SK-N-SH treated with all-trans-retinoic acid at 6 μM for 48 hours (cell line): Measurements from ENCODE around the gene HAP1.

Experiments
- ATAC-seq: fragments of 200-7000 bp; cut with Tn5 transposase; 3 replicates; pipeline ENCODE4 v1.9.1; 2020; ENCODE audit warnings: mild to moderate bottlenecking, moderate library complexity
- ARNTL ChIP-seq: fragments of 450-650 bp; formaldehyde crosslinking; IDR thresholded peaks from 2 replicates; pipeline ENCODE4 v1.5.0; 2020; ENCODE audit warnings: low read depth, mild to moderate bottlenecking, moderate library complexity, borderline replicate concordance
- BACH2 ChIP-seq: fragments of 250-450 bp; sonication (Bioruptor Pico); IDR thresholded peaks from 2 replicates; pipeline ENCODE4 v1.9.0; 2021; ENCODE audit warnings: mild to moderate bottlenecking, borderline replicate concordance
- CREB5 ChIP-seq: fragments of 250-450 bp; sonication (Bioruptor Pico); IDR thresholded peaks from 2 replicates; pipeline ENCODE4 v1.5.1; 2020; ENCODE audit warnings: low read depth, mild to moderate bottlenecking, moderate library complexity
- CSDC2 ChIP-seq: fragments of 250-450 bp; sonication (Bioruptor Pico); IDR thresholded peaks from 2 replicates; pipeline ENCODE4 v1.5.0; 2020; ENCODE audit warnings: mild to moderate bottlenecking, moderate library complexity
- CSRNP3 ChIP-seq: fragments of 250-450 bp; sonication (Bioruptor Pico); IDR thresholded peaks from 2 replicates; pipeline ENCODE4 v1.5.1; 2021; ENCODE audit warnings: mild to moderate bottlenecking, moderate library complexity
- ESRRG ChIP-seq: fragments of 250-450 bp; sonication (Bioruptor Pico); IDR thresholded peaks from 2 replicates; pipeline ENCODE4 v1.6.1; 2021; ENCODE audit warnings: mild to moderate bottlenecking
- GLIS3 ChIP-seq: fragments of 250-450 bp; sonication (Bioruptor Pico); IDR thresholded peaks from 2 replicates; pipeline ENCODE4 v1.5.0; 2020; ENCODE audit warnings: mild to moderate bottlenecking, moderate library complexity
- OSR1 ChIP-seq: fragments of 250-450 bp; sonication (Bioruptor Pico); IDR thresholded peaks from 2 replicates; pipeline ENCODE4 v1.8.0; 2022; ENCODE audit warnings: moderate library complexity, mild to moderate bottlenecking, inconsistent platforms
- PATZ1 ChIP-seq: fragments of 250-450 bp; sonication (Bioruptor Pico); IDR thresholded peaks from 2 replicates; pipeline ENCODE4 v1.8.0; 2020; ENCODE audit warnings: mild to moderate bottlenecking, moderate library complexity, borderline replicate concordance
- POU6F1 ChIP-seq: fragments of 250-450 bp; sonication (Bioruptor Pico); IDR thresholded peaks from 2 replicates; pipeline ENCODE4 v1.8.0; 2021; ENCODE audit warnings: low read depth, mild to moderate bottlenecking, moderate library complexity, borderline replicate concordance
- PPARA ChIP-seq: fragments of 250-450 bp; sonication (Bioruptor Pico); IDR thresholded peaks from 2 replicates; pipeline ENCODE4 v1.5.0; 2020; ENCODE audit warnings: mild to moderate bottlenecking, borderline replicate concordance
- RARB ChIP-seq: fragments of 250-450 bp; sonication (Bioruptor Pico); IDR thresholded peaks from 2 replicates; pipeline ENCODE4 v1.8.0; 2021; ENCODE audit warnings: mild to moderate bottlenecking, moderate library complexity
- SNAI2 ChIP-seq: fragments of 250-450 bp; sonication (Bioruptor Pico); IDR thresholded peaks from 2 replicates; pipeline ENCODE4 v1.5.0; 2020; ENCODE audit warnings: mild to moderate bottlenecking, moderate library complexity
- TCF4 ChIP-seq: fragments of 250-450 bp; sonication (Bioruptor Pico); IDR thresholded peaks from 2 replicates; pipeline ENCODE4 v1.8.0; 2021; ENCODE audit warnings: mild to moderate bottlenecking, moderate library complexity, borderline replicate concordance
- TOX ChIP-seq: fragments of 250-450 bp; sonication (Bioruptor Pico); IDR thresholded peaks from 2 replicates; pipeline ENCODE4 v1.8.0; 2021; ENCODE audit warnings: mild to moderate bottlenecking, moderate library complexity, borderline replicate concordance
- ZC3H10 ChIP-seq: fragments of 250-450 bp; sonication (Bioruptor Pico); IDR thresholded peaks from 2 replicates; pipeline ENCODE4 v1.5.1; 2021; ENCODE audit warnings: mild to moderate bottlenecking, moderate library complexity
- ZFP3 ChIP-seq: fragments of 250-450 bp; sonication (Bioruptor Pico); IDR thresholded peaks from 2 replicates; pipeline ENCODE4 v1.5.0; 2020; ENCODE audit warnings: mild to moderate bottlenecking, moderate library complexity
- ZFP30 ChIP-seq: fragments of 450-650 bp; formaldehyde crosslinking; IDR thresholded peaks from 2 replicates; pipeline ENCODE4 v1.5.0; 2022; ENCODE audit warnings: mild to moderate bottlenecking, moderate library complexity
- ZNF565 ChIP-seq: fragments of 450-650 bp; formaldehyde crosslinking; conservative IDR thresholded peaks from 2 replicates; pipeline ENCODE4 v1.5.0; 2020; ENCODE audit warnings: low read depth, mild to moderate bottlenecking, moderate library complexity
- ZNF70 ChIP-seq: fragments of 450-650 bp; formaldehyde crosslinking; IDR thresholded peaks from 2 replicates; pipeline ENCODE4 v1.5.0; 2020; ENCODE audit warnings: mild to moderate bottlenecking, moderate library complexity
- ZNF8 ChIP-seq: fragments of 450-650 bp; formaldehyde crosslinking; IDR thresholded peaks from 2 replicates; pipeline ENCODE4 v1.5.0; 2020; ENCODE audit warnings: mild to moderate bottlenecking, moderate library complexity

The HAP1 gene

GRCh38 chr17:41771389-41772206 is 37.2 kb upstream of the HAP1 start:
- no peak for ATAC-seq
- no peak for TF ChIP-seq CSDC2 (CRISPR knock-in tag)
- TF ChIP-seq OSR1 (CRISPR knock-in tag), result no peak
- no peak for TF ChIP-seq GLIS3
- TF ChIP-seq ARNTL, result no peak
- no peak for TF ChIP-seq ZNF8 (CRISPR knock-in tag)
- no peak for TF ChIP-seq ZFP30 (CRISPR knock-in tag)
- no peak for TF ChIP-seq POU6F1 (CRISPR knock-in tag)
- TF ChIP-seq RARB (CRISPR knock-in tag), result no peak
- no peak for TF ChIP-seq TCF4 (CRISPR knock-in tag)
- no peak for TF ChIP-seq ZFP3
- no peak for TF ChIP-seq ESRRG
- no peak for TF ChIP-seq TOX
- TF ChIP-seq ZNF565 (CRISPR knock-in tag), result no peak
- no peak for TF ChIP-seq BACH2
- no peak for TF ChIP-seq SNAI2
- TF ChIP-seq ZC3H10 (CRISPR knock-in tag), result no peak
- TF ChIP-seq CREB5, result no peak
- TF ChIP-seq PATZ1 (CRISPR knock-in tag), result no peak
- TF ChIP-seq CSRNP3 (CRISPR knock-in tag), result no peak

GRCh38 chr17:41769985-41770384 is 35.5 kb upstream of the HAP1 start:
- TF ChIP-seq ZFP30 (CRISPR knock-in tag) (no peak), GLIS3 (no peak), SNAI2 (no peak)
- TF ChIP-seq, all 23 proteins: peak for 0
- ATAC-seq, result no peak

GRCh38 chr17:41769346-41769862 is 35.0 kb upstream of the HAP1 start:
- ATAC-seq, result no peak
- TF ChIP-seq ZNF8 (CRISPR knock-in tag) (no peak), OSR1 (CRISPR knock-in tag) (no peak), ESRRG (no peak), CSDC2 (CRISPR knock-in tag) (no peak), ZFP3 (no peak), GLIS3 (no peak), ZNF70 (CRISPR knock-in tag) (no peak), TCF4 (CRISPR knock-in tag) (no peak), CSRNP3 (CRISPR knock-in tag) (no peak), SNAI2 (no peak), PPARA (no peak), ARNTL (no peak)
